ENCODE data around the gene APC2. TPM values are rescaled to one million over a fixed set of nuclear protein-coding genes. Genes with fewer than 3 reads are reported as not detected.
"Not testable (repeated sequence)": the region's sequence is repeated elsewhere in the genome, so short reads cannot be mapped to it uniquely, and the experiment has no call there.

APC2 gene
- total RNA-seq, 4 donors from 2014 or later, result 0.02 to 1.2 (median 0.35) TPM

DNA sequence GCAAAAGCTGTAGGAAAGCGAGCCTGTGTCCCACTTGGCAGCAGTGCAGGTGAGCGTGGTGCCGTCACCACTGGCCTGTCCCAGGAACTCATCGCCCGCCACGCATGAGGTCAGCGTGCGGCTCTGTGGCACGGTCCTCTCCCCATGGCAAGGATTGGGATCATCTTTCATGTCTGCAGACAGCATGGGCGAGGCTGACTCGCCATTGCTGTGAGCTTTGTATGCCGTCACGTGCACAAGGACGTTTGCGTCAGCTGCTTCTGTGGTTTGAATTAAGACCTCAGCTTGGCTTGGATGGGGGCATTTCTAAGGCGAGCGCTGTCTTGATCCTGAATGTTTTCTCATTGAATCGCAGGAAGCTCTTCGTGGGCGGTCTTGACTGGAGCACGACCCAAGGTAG lies 32.8 kb upstream of the APC2 start:
- WGBS, 2 donors (ENCODE audit: low coverage in 1 of 2), result 70% methylated on average over 2 of the region's 21 CpGs; no CpG with 5 or more reads in 1 of the 2 donors
- TF ChIP-seq, protein P1, sequence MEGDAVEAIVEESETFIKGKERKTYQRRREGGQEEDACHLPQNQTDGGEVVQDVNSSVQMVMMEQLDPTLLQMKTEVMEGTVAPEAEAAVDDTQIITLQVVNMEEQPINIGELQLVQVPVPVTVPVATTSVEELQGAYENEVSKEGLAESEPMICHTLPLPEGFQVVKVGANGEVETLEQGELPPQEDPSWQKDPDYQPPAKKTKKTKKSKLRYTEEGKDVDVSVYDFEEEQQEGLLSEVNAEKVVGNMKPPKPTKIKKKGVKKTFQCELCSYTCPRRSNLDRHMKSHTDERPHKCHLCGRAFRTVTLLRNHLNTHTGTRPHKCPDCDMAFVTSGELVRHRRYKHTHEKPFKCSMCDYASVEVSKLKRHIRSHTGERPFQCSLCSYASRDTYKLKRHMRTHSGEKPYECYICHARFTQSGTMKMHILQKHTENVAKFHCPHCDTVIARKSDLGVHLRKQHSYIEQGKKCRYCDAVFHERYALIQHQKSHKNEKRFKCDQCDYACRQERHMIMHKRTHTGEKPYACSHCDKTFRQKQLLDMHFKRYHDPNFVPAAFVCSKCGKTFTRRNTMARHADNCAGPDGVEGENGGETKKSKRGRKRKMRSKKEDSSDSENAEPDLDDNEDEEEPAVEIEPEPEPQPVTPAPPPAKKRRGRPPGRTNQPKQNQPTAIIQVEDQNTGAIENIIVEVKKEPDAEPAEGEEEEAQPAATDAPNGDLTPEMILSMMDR (IDR thresholded peaks at IDR 0.05), result no peak
- TF ChIP-seq POLR2AphosphoS5 (IDR thresholded peaks at IDR 0.05), result no peak
- no peak for TF ChIP-seq POLR2A (IDR thresholded peaks at IDR 0.05)
- no peak for TF ChIP-seq EP300 (IDR thresholded peaks at IDR 0.05)
- Histone ChIP-seq H3K36me3 (peaks cover 0 to 50% of the 10 kb centered on the region in 2 donors), H3K4me1 (peaks cover 0 to 75% (median 43%) of the 10 kb centered on the region in 3 donors), H3K9me3 (no peaks in the 10 kb centered on the region), H3K27me3 (no peaks in the 10 kb centered on the region), H3K4me3 (no peak overlapping the region), H3K27ac (peak overlapping the region in 2 of 4 donors; percentile 74 to 78)
- ATAC-seq, result no peak

DNA sequence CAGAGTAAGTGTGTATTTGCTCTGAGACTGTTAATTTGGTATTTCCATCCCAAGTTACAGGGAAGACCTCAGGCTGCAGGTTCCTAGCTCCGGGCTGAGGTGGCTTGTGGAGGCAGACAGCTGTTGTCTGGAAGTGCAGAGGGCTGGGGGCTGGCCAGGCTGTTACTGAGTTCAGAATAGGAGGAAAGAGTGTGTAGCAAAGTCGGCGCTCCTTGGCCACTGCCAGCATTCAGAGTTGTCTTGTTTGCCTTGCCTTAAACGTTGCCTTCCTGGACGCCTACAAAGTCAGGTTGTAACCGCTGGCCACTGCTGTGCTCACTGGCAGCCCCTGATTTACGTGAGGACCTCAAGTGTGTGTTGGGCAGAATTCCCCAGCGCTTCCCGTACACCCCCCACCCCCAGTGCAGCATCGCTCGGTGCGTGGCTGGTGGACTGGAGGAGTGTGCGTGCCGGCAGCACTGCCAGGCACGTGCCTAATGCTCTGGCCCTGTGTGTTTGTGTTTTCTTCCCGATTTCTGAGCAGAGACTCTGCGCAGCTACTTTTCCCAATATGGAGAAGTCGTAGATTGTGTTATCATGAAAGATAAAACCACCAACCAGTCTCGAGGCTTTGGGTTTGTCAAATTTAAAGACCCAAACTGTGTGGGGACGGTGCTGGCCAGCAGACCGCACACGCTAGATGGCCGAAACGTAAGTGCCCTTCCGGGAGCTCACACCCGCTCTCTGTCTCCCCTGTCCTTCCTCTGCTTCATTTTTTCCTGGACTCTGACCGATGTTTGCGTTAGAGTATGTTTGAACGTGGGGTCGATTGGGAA lies 32.0 kb upstream of the APC2 start:
- H3K4me3 ChIP-seq, result no peak overlapping the region
- peaks cover 0 to 50% of the 10 kb centered on the region in 2 donors for H3K36me3 ChIP-seq
- TF ChIP-seq EP300 (IDR thresholded peaks at IDR 0.05) (no peak), POLR2AphosphoS5 (IDR thresholded peaks at IDR 0.05) (no peak), POLR2A (IDR thresholded peaks at IDR 0.05) (no peak)
- TF ChIP-seq, protein P1 (IDR thresholded peaks at IDR 0.05), result no peak
- no peak for ATAC-seq
- H3K27ac ChIP-seq, result no peak overlapping the region
- H3K4me1 ChIP-seq, result peaks cover 0 to 67% (median 37%) of the 10 kb centered on the region in 3 donors
- H3K9me3 ChIP-seq, result no peaks in the 10 kb centered on the region
- 88 to 90% methylated on average over 4 to 16 of the region's 30 CpGs for WGBS, 2 donors (ENCODE audit: low coverage in 1 of 2)
- H3K27me3 ChIP-seq, result no peaks in the 10 kb centered on the region

DNA sequence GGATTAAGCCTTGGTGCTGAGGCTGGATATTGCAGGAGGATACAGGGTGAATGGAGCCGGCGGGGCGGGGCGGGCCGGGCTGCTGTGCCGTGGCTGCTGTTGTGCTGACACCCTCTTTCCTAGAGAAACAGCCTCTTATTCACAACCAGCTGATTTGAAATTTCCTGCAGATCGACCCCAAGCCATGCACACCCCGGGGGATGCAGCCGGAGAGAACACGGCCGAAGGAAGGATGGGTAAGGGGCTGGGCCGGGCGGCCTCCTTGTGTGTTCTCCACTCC lies 31.5 kb upstream of the APC2 start:
- Histone ChIP-seq H3K4me1 (peaks cover 0 to 62% (median 32%) of the 10 kb centered on the region in 3 donors), H3K27ac (no peak overlapping the region), H3K9me3 (no peaks in the 10 kb centered on the region), H3K36me3 (peaks cover 0 to 52% of the 10 kb centered on the region in 2 donors), H3K27me3 (no peaks in the 10 kb centered on the region), H3K4me3 (no peak overlapping the region)
- no peak for ATAC-seq
- TF ChIP-seq, protein P1 (IDR thresholded peaks at IDR 0.05), result no peak
- TF ChIP-seq POLR2A (IDR thresholded peaks at IDR 0.05), result no peak
- TF ChIP-seq EP300 (IDR thresholded peaks at IDR 0.05), result no peak
- TF ChIP-seq POLR2AphosphoS5 (IDR thresholded peaks at IDR 0.05), result no peak
- WGBS, 2 donors (ENCODE audit: low coverage in 1 of 2), result 87% methylated on average over 6 of the region's 13 CpGs; no CpG with 5 or more reads in 1 of the 2 donors

DNA sequence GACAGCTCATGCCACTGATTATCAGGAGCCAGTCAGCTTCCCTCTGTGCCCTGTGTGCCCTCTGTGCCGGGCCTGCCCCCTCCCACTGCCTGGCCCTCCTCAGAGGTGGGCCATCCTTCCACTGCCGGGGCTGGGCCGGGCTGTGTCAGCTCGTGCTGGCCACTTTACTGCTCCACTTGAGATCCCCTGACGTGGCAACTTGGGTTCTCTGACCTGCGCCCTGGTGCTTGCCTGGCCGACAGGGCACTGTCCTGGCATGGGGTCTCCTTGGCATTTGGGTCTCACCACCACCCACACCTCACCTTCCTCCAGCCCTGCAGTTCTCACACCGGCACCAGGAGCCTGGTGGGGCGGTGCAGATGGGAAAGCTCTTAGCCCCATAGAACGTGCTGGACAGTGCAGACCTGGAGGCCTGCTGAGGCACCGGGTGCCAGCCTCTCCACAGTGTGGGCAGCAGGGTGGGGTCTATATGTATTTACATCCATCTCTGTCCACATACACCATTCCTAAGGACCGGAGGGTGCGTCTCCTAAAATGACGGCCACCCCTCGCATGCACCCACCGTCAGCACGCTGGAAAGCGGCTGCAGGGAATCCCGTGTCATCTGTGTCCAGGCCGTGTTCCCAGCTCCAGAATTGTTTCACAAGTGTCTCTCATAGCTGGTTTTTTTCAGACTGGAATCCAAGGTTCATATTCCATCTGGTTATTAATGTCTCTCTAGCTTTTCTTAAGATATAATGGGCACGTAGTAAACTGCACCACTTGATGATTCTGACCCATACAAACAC lies 30.8 kb upstream of the APC2 start:
- Histone ChIP-seq H3K4me3 (no peak overlapping the region), H3K4me1 (peaks cover 0 to 55% (median 30%) of the 10 kb centered on the region in 3 donors), H3K36me3 (peaks cover 0 to 59% of the 10 kb centered on the region in 2 donors), H3K27ac (no peak overlapping the region), H3K9me3 (no peaks in the 10 kb centered on the region), H3K27me3 (no peaks in the 10 kb centered on the region)
- WGBS, 2 donors (ENCODE audit: low coverage in 1 of 2), result 60 to 75% methylated on average over 7 to 13 of the region's 21 CpGs
- no peak for TF ChIP-seq POLR2AphosphoS5 (IDR thresholded peaks at IDR 0.05)
- no peak for ATAC-seq

DNA sequence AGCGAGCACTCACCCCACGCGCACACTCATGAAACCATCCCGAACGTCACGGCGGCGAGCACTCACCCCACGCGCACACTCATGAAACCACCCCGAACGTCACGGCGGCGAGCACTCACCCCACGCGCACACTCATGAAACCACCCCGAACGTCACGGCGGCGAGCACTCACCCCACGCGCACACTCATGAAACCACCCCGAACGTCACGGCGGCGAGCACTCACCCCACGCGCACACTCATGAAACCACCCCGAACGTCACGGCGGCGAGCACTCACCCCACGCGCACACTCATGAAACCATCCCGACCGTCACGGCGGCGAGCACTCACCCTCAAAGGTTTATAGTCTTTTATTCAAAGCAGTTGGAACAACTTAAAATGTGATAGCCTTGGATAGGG lies 29.8 kb upstream of the APC2 start:
- WGBS, 2 donors (ENCODE audit: low coverage in 1 of 2), result no CpG with 5 or more reads among the region's 43 CpGs
- Histone ChIP-seq H3K36me3 (peaks cover 0 to 69% of the 10 kb centered on the region in 2 donors), H3K4me1 (peaks cover 0 to 45% (median 27%) of the 10 kb centered on the region in 3 donors)
- H3K27me3 ChIP-seq, H3K9me3 ChIP-seq, H3K4me3 ChIP-seq, ATAC-seq, H3K27ac ChIP-seq: not testable (repeated sequence)
